ENCODE data around the gene FBXO34.

FBXO34 gene

GRCh38 chr14:55274146-55274545 is 2.9 kb downstream of the FBXO34 start:
- POLR2A ChIA-PET = no interaction called here
- CTCF ChIA-PET = interaction anchor here (1.0 kb wide), 1 partner anchor 28 kb away, joined by 3 read pairs; no protein-coding TSS in a partner anchor
- DNase-seq (ENCODE audit: extremely low spot score) = no peak
- TF ChIP-seq, protein P1, sequence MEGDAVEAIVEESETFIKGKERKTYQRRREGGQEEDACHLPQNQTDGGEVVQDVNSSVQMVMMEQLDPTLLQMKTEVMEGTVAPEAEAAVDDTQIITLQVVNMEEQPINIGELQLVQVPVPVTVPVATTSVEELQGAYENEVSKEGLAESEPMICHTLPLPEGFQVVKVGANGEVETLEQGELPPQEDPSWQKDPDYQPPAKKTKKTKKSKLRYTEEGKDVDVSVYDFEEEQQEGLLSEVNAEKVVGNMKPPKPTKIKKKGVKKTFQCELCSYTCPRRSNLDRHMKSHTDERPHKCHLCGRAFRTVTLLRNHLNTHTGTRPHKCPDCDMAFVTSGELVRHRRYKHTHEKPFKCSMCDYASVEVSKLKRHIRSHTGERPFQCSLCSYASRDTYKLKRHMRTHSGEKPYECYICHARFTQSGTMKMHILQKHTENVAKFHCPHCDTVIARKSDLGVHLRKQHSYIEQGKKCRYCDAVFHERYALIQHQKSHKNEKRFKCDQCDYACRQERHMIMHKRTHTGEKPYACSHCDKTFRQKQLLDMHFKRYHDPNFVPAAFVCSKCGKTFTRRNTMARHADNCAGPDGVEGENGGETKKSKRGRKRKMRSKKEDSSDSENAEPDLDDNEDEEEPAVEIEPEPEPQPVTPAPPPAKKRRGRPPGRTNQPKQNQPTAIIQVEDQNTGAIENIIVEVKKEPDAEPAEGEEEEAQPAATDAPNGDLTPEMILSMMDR (IDR thresholded peaks at IDR 0.05; ENCODE audit: control extremely low read depth, extremely low read depth, low read depth, missing control alignments) = no peak

- no peak for DNase-seq (ENCODE audit: extremely low spot score)
- TF ChIP-seq, protein P1 (IDR thresholded peaks at IDR 0.05; ENCODE audit: control extremely low read depth, extremely low read depth, low read depth, missing control alignments) = no peak
- ChIA-PET CTCF (interaction anchor here (0.8 to 1.1 kb wide), 3 partner anchors 9 to 58 kb away, joined by 3 read pairs; no protein-coding TSS in a partner anchor), POLR2A (no interaction called here)
Measured at GRCh38 chr14:55274751-55275150, 3.5 kb downstream of the FBXO34 start.

DNA sequence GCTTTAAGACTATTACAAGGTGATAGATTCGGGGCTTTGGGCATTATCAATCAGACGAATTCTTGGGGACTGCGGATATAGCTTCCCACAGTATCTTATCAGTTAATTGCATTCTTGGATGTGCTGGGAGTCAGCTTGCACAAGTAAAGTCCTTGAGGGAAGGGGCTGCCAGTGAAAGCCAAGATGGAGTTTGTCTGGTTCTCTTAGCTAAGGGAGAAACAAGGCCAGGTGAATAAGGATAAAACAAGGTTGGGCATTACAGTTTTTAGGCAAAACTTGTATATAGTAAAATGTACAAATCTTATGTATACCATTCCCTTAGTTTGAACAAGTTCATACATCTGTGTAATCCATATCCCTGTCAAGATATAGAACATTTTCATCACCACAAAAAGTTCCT is 5.5 kb downstream of the FBXO34 start:
- ChIA-PET POLR2A (no interaction called here), CTCF (interaction anchor here (1.4 to 1.8 kb wide), 2 partner anchors 57 to 72 kb away, joined by 3 read pairs; no protein-coding TSS in a partner anchor)
- TF ChIP-seq, protein P1 (IDR thresholded peaks at IDR 0.05; ENCODE audit: control extremely low read depth, extremely low read depth, low read depth, missing control alignments) = no peak
- DNase-seq (ENCODE audit: extremely low spot score) = no peak

- ChIA-PET CTCF (interaction anchor here (1.0 to 1.8 kb wide), 6 partner anchors 37 to 1196 kb away, joined by 3 to 5 read pairs (median 4); no protein-coding TSS in a partner anchor), POLR2A (interaction anchor here (0.9 to 1.1 kb wide), 2 partner anchors 55 to 76 kb away, joined by 3 to 4 read pairs; no protein-coding TSS in a partner anchor)
- DNase-seq (ENCODE audit: extremely low spot score) = peak; percentile 60
- TF ChIP-seq, protein P1 (IDR thresholded peaks at IDR 0.05; ENCODE audit: control extremely low read depth, extremely low read depth, low read depth, missing control alignments) = no peak
Measured at GRCh38 chr14:55277972-55278740, 6.9 kb downstream of the FBXO34 start.

DNA sequence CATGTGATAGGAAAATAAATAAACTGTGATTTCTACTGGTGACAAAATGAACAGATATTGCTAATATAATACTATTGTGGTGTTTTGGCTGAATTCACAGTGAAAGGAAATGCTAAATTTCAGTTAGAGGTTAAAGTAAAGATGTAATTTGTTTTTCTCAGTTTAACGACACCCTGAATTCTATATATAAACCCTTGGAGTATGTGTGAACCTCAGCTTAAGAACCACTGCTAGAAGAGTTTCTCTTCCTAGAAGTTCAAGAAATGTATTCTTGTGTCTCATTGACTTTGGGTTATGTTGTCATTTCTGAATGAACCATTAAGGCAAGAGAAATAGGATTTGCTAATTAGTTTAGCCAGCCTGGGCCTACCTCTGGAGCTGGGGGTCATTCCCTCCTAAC is 8.2 kb downstream of the FBXO34 start:
- CTCF ChIA-PET = interaction anchor here (0.8 to 1.7 kb wide), 3 partner anchors 9 to 1195 kb away, joined by 3 to 4 read pairs (median 4); no protein-coding TSS in a partner anchor
- TF ChIP-seq, protein P1 (IDR thresholded peaks at IDR 0.05; ENCODE audit: control extremely low read depth, extremely low read depth, low read depth, missing control alignments) = no peak
- DNase-seq (ENCODE audit: extremely low spot score) = peak; percentile 37
- POLR2A ChIA-PET = no interaction called here

- TF ChIP-seq, protein P1 (IDR thresholded peaks at IDR 0.05; ENCODE audit: control extremely low read depth, extremely low read depth, low read depth, missing control alignments) = no peak
- ChIA-PET CTCF (interaction anchor here (1.0 to 1.3 kb wide), 2 partner anchors 11 to 73 kb away, joined by 3 to 9 read pairs; no protein-coding TSS in a partner anchor), POLR2A (interaction anchor here (0.6 kb wide), 2 partner anchors 102 to 404 kb away, joined by 4 to 7 read pairs; no protein-coding TSS in a partner anchor)
- no peak for DNase-seq (ENCODE audit: extremely low spot score)
Measured at GRCh38 chr14:55281316-55281839, 10.2 kb downstream of the FBXO34 start.
